ENCODE measurements around the gene TCEAL4.

Gene TCEAL4

GRCh38 chrX:103585411-103586313 lies at the start of gene TCEAL4:
Gene TCEAL4 (plus strand): TSS chrX:103585515. CDS start chrX:103586676, 1,161 bp downstream.
- no peak for DNase-seq (ENCODE audit: low read depth)

GRCh38 chrX:103536071-103536470 lies 49.2 kb upstream of the TCEAL4 start:
- DNase-seq (ENCODE audit: low read depth): no peak

- no peak for DNase-seq (ENCODE audit: low read depth)
Observed at GRCh38 chrX:103536732-103537131, 48.6 kb upstream of the TCEAL4 start.

- no peak for DNase-seq (ENCODE audit: low read depth)
Observed at GRCh38 chrX:103537871-103538387, 47.4 kb upstream of the TCEAL4 start.

- DNase-seq (ENCODE audit: low read depth): no peak
Observed at GRCh38 chrX:103538728-103539127, 46.6 kb upstream of the TCEAL4 start.

- no peak for DNase-seq (ENCODE audit: low read depth)
Observed at GRCh38 chrX:103539695-103540094, 45.6 kb upstream of the TCEAL4 start.

- DNase-seq (ENCODE audit: low read depth): no peak
Observed at GRCh38 chrX:103540145-103540544, 45.2 kb upstream of the TCEAL4 start.

GRCh38 chrX:103549916-103550315 lies 35.4 kb upstream of the TCEAL4 start:
- no peak for DNase-seq (ENCODE audit: low read depth)

GRCh38 chrX:103550415-103551051 lies 34.8 kb upstream of the TCEAL4 start:
- DNase-seq (ENCODE audit: low read depth): no peak

GRCh38 chrX:103552236-103552635 lies 33.1 kb upstream of the TCEAL4 start:
- no peak for DNase-seq (ENCODE audit: low read depth)

GRCh38 chrX:103554687-103555424 lies 30.5 kb upstream of the TCEAL4 start:
- peak; percentile 23 for DNase-seq (ENCODE audit: low read depth)

GRCh38 chrX:103556963-103557612 lies 28.2 kb upstream of the TCEAL4 start:
- DNase-seq (ENCODE audit: low read depth): no peak

- no peak for DNase-seq (ENCODE audit: low read depth)
Observed at GRCh38 chrX:103560256-103560655, 25.1 kb upstream of the TCEAL4 start.

GRCh38 chrX:103562801-103563200 lies 22.5 kb upstream of the TCEAL4 start:
- no peak for DNase-seq (ENCODE audit: low read depth)

GRCh38 chrX:103565197-103565596 lies 20.1 kb upstream of the TCEAL4 start:
- DNase-seq (ENCODE audit: low read depth): no peak

- no peak for DNase-seq (ENCODE audit: low read depth)
Observed at GRCh38 chrX:103565752-103566151, 19.6 kb upstream of the TCEAL4 start.

- no peak for DNase-seq (ENCODE audit: low read depth)
Observed at GRCh38 chrX:103571121-103571520, 14.2 kb upstream of the TCEAL4 start.

- no peak for DNase-seq (ENCODE audit: low read depth)
Observed at GRCh38 chrX:103571726-103572125, 13.6 kb upstream of the TCEAL4 start.

GRCh38 chrX:103573202-103573601 lies 12.1 kb upstream of the TCEAL4 start:
- DNase-seq (ENCODE audit: low read depth): no peak

GRCh38 chrX:103584596-103584995 lies 719 bp upstream of the TCEAL4 start:
- DNase-seq (ENCODE audit: low read depth): no peak

- no peak for DNase-seq (ENCODE audit: low read depth)
Observed at GRCh38 chrX:103586314-103586646, 965 bp downstream of the TCEAL4 start.

- DNase-seq (ENCODE audit: low read depth): no peak
Observed at GRCh38 chrX:103586659-103587058, 1.3 kb downstream of the TCEAL4 start.
